Hepatocyte (in vitro differentiated cells): ENCODE results near the gene AREL1. TPM values are rescaled to one million over a fixed set of nuclear protein-coding genes. Genes with fewer than 3 reads are reported as not detected.

Experiments
- DNase-seq: peaks from one replicate; pipeline ENCODE4 v3.0.0-alpha.2; 2016; ENCODE audit warnings: low spot score
- H2AFZ ChIP-seq: fragments of 200-600 bp; sonication (generic); 2 replicates; pipeline ENCODE4 v1.6.0; 2016; ENCODE audit warnings: antibody characterized with exemption, mild to moderate bottlenecking
- H3K27ac ChIP-seq: fragments of 200-600 bp; sonication (generic); 2 replicates; pipeline ENCODE4 v1.5.1; 2016; ENCODE audit warnings: mild to moderate bottlenecking
- H3K27me3 ChIP-seq: fragments of 200-600 bp; sonication (generic); 2 replicates; pipeline ENCODE4 v1.6.1; 2016
- H3K36me3 ChIP-seq: fragments of 200-600 bp; sonication (generic); replicated peaks from 2 replicates; pipeline ENCODE4 v1.5.1; 2016; ENCODE audit warnings: low read depth; ENCODE audit not compliant: insufficient read depth
- H3K4me1 ChIP-seq: fragments of 200-600 bp; sonication (generic); 2 replicates; pipeline ENCODE4 v1.5.1; 2016; ENCODE audit warnings: mild to moderate bottlenecking, moderate library complexity; ENCODE audit not compliant: insufficient read depth
- H3K4me2 ChIP-seq: fragments of 200-600 bp; sonication (generic); 2 replicates; pipeline ENCODE4 v1.6.0; 2016
- H3K4me3 ChIP-seq: fragments of 200-600 bp; sonication (generic); 2 replicates; pipeline ENCODE4 v1.5.1; 2016; ENCODE audit warnings: mild to moderate bottlenecking
- H3K79me2 ChIP-seq: fragments of 200-600 bp; sonication (generic); 2 replicates; pipeline ENCODE4 v1.6.0; 2017; ENCODE audit warnings: mild to moderate bottlenecking
- H3K9me2 ChIP-seq: fragments of 200-600 bp; sonication (generic); replicated peaks from 2 replicates; pipeline ENCODE4 v1.6.0; 2017; ENCODE audit warnings: mild to moderate bottlenecking; ENCODE audit not compliant: insufficient read depth
- H3K9me3 ChIP-seq: fragments of 200-600 bp; sonication (generic); 2 replicates; pipeline ENCODE4 v1.5.1; 2016; ENCODE audit warnings: low read depth, mild to moderate bottlenecking
- H4K20me1 ChIP-seq: fragments of 200-600 bp; sonication (generic); 2 replicates; pipeline ENCODE4 v1.6.0; 2016; ENCODE audit warnings: mild to moderate bottlenecking; ENCODE audit not compliant: insufficient read depth, poor library complexity, severe bottlenecking
- EZH2 ChIP-seq: fragments of 200-600 bp; sonication (generic); IDR thresholded peaks from 2 replicates; pipeline ENCODE4 v1.6.1; 2016; ENCODE audit warnings: antibody characterized with exemption, mild to moderate bottlenecking, borderline replicate concordance
- EZH2phosphoT487 ChIP-seq: fragments of 200-600 bp; sonication (generic); IDR thresholded peaks from one replicate; pipeline ENCODE4 v1.6.1; 2018; ENCODE audit warnings: antibody characterized with exemption, mild to moderate bottlenecking, low read depth, moderate library complexity; ENCODE audit not compliant: unreplicated experiment, severe bottlenecking
- WGBS: methylation state at CpG from one replicate; pipeline ENCODE4 v1.1.6; 2016; ENCODE audit warnings: low lambda C conversion rate; ENCODE audit errors: missing lambda C conversion rate; 5-methylcytosine and 5-hydroxymethylcytosine counted together
- polyA plus RNA-seq: library from polyadenylated mRNA; unstranded; fragments of >200 nt; fragmentation: Nextera tagmentation; extraction: Ambion mirVana; gene quantifications from 2 replicates; pipeline ENCODE4 v1.2.1, GENCODE V29; 2016
- total RNA-seq: library from RNA; depleted of rRNA; stranded (reverse); fragments of >200 nt; gene quantifications from 2 replicates; pipeline ENCODE4 v1.2.3, GENCODE V29; 2014
- TF ChIP-seq, protein P1 (sequence below): fragments of 200-600 bp; sonication (generic); IDR thresholded peaks from 2 replicates; pipeline ENCODE4 v1.5.1; 2016; ENCODE audit warnings: antibody characterized with exemption, mild to moderate bottlenecking; ENCODE audit not compliant: poor library complexity

Gene AREL1
- total and polyA plus RNA-seq, 2 experiments from 2014 or later, result 11.4 to 31.7 TPM

- Histone ChIP-seq H3K27ac (no peak overlapping the region), H3K27me3 (no peaks in the 10 kb centered on the region), H3K4me3 (no peak overlapping the region), H3K4me2 (no peak overlapping the region), H3K9me2 (no peaks in the 10 kb centered on the region), H3K36me3 (no peaks in the 10 kb centered on the region), H3K9me3 (no peaks in the 10 kb centered on the region), H4K20me1 (no peaks in the 10 kb centered on the region), H3K79me2 (no peaks in the 10 kb centered on the region), H2AFZ (no peak overlapping the region), H3K4me1 (no peaks in the 10 kb centered on the region)
- no peak for TF ChIP-seq EZH2
- TF ChIP-seq EZH2phosphoT487, result no peak
- no peak for DNase-seq
- WGBS, result 72% methylated on average over 2 of the region's 2 CpGs
These were observed 41.3 kb upstream of the AREL1 start for GRCh38 chr14:74754157-74754556.

GRCh38 chr14:74747237-74747636 lies 34.4 kb upstream of the AREL1 start:
- Histone ChIP-seq H3K4me2 (no peak overlapping the region), H3K9me2 (no peaks in the 10 kb centered on the region), H3K79me2 (no peaks in the 10 kb centered on the region), H3K27ac (no peak overlapping the region), H3K27me3 (no peaks in the 10 kb centered on the region), H2AFZ (no peak overlapping the region), H4K20me1 (no peaks in the 10 kb centered on the region), H3K36me3 (no peaks in the 10 kb centered on the region), H3K9me3 (no peaks in the 10 kb centered on the region), H3K4me3 (no peak overlapping the region), H3K4me1 (no peaks in the 10 kb centered on the region)
- 91% methylated on average over 2 of the region's 2 CpGs for WGBS
- no peak for DNase-seq
- TF ChIP-seq EZH2 (no peak), EZH2phosphoT487 (no peak)
- TF ChIP-seq, protein P1, sequence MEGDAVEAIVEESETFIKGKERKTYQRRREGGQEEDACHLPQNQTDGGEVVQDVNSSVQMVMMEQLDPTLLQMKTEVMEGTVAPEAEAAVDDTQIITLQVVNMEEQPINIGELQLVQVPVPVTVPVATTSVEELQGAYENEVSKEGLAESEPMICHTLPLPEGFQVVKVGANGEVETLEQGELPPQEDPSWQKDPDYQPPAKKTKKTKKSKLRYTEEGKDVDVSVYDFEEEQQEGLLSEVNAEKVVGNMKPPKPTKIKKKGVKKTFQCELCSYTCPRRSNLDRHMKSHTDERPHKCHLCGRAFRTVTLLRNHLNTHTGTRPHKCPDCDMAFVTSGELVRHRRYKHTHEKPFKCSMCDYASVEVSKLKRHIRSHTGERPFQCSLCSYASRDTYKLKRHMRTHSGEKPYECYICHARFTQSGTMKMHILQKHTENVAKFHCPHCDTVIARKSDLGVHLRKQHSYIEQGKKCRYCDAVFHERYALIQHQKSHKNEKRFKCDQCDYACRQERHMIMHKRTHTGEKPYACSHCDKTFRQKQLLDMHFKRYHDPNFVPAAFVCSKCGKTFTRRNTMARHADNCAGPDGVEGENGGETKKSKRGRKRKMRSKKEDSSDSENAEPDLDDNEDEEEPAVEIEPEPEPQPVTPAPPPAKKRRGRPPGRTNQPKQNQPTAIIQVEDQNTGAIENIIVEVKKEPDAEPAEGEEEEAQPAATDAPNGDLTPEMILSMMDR, result no peak

- WGBS, result 97% methylated on average over 8 of the region's 8 CpGs
- no peak for DNase-seq
- Histone ChIP-seq H3K9me2 (no peaks in the 10 kb centered on the region), H3K9me3 (no peaks in the 10 kb centered on the region), H4K20me1 (no peaks in the 10 kb centered on the region), H3K79me2 (no peaks in the 10 kb centered on the region), H3K27ac (no peak overlapping the region), H3K36me3 (no peaks in the 10 kb centered on the region), H3K4me1 (no peaks in the 10 kb centered on the region), H3K27me3 (no peaks in the 10 kb centered on the region), H3K4me3 (no peak overlapping the region), H3K4me2 (no peak overlapping the region), H2AFZ (no peak overlapping the region)
- TF ChIP-seq EZH2phosphoT487 (no peak), EZH2 (no peak)
- TF ChIP-seq, protein P1, result no peak
These were observed 26.6 kb upstream of the AREL1 start for GRCh38 chr14:74739293-74740030.

DNA sequence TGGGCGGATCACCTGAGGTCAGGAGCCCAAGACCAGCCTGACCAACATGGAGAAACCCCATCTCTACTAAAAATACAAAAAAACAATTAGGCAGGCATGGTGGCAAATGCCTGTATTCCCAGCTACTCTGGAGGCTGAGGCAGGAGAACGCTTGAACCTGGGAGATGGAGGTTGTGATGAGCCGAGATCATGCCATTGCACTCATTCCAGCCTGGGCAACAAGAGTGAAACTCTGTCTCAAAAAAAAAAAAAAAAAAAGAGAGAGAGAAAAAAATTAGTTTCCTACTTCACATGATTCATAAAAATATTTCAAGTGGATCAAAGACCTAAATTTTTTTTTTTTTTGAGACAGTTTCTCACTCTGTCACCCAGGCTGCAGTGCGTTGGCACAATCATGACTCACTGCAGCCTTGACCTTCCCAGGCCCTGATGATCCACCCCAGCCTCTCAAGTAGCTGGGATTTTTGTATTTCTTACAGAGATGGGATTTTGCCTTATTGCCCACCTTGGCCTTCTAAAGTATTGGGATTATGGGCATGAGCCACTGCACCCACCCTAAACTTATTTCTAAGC lies 25.0 kb upstream of the AREL1 start:
- H3K4me2 ChIP-seq, result no peak overlapping the region
- H3K36me3 ChIP-seq, result no peaks in the 10 kb centered on the region
- no peaks in the 10 kb centered on the region for H3K4me1 ChIP-seq
- no peaks in the 10 kb centered on the region for H3K9me2 ChIP-seq
- no peak overlapping the region for H3K4me3 ChIP-seq
- H4K20me1 ChIP-seq, result no peaks in the 10 kb centered on the region
- no peaks in the 10 kb centered on the region for H3K9me3 ChIP-seq
- no peaks in the 10 kb centered on the region for H3K79me2 ChIP-seq
- H3K27ac ChIP-seq, result no peak overlapping the region
- TF ChIP-seq EZH2phosphoT487 (no peak), EZH2 (no peak)
- TF ChIP-seq, protein P1, result no peak
- no peak for DNase-seq
- no peak overlapping the region for H2AFZ ChIP-seq
- H3K27me3 ChIP-seq, result no peaks in the 10 kb centered on the region
- WGBS, result 99% methylated on average over 4 of the region's 4 CpGs
